ENCODE results near the gene WLS. TPM values are rescaled to one million over a fixed set of nuclear protein-coding genes. Genes with fewer than 3 reads are reported as not detected.
A peak's percentile ranks its signal among the peaks of the same experiment; 100 is the strongest.

The WLS gene
- total RNA-seq, 1 donor from 2014 or later: 187 TPM

GRCh38 chr1:68107771-68108170 is 124.6 kb downstream of the WLS start:
- no peaks in the 10 kb centered on the region for H3K27me3 ChIP-seq (ENCODE audit: insufficient read depth, low read length)
- peaks cover 33% of the 10 kb centered on the region for H3K4me1 ChIP-seq (ENCODE audit: insufficient read depth, low read length)
- peaks cover 4% of the 10 kb centered on the region for H4K20me1 ChIP-seq (ENCODE audit: insufficient read depth, low read length)
- no peak for TF ChIP-seq CTCF (IDR thresholded peaks at IDR 0.05; ENCODE audit: insufficient read depth, low read depth, low read length)
- H3K79me2 ChIP-seq (ENCODE audit: insufficient read depth, low read length): no peaks in the 10 kb centered on the region
- DNase-seq (ENCODE audit: low read depth): peak; percentile 57
- Mint-ChIP-seq H3K36me3 (ENCODE audit: low read depth, unreplicated experiment) (no peaks in the 10 kb centered on the region), H3K27ac (ENCODE audit: unreplicated experiment) (no peak overlapping the region), H3K27me3 (ENCODE audit: low read depth, unreplicated experiment) (no peaks in the 10 kb centered on the region), H3K4me3 (ENCODE audit: unreplicated experiment) (no peak overlapping the region), H3K9me3 (ENCODE audit: unreplicated experiment) (no peaks in the 10 kb centered on the region), H3K4me1 (ENCODE audit: low read depth, unreplicated experiment) (peaks cover 15% of the 10 kb centered on the region)
- no peaks in the 10 kb centered on the region for H3K36me3 ChIP-seq (ENCODE audit: insufficient read depth, low read length)
- no peak overlapping the region for H2AFZ ChIP-seq (ENCODE audit: low read depth, low read length)
- FAIRE-seq: no peak
- no peak overlapping the region for H3K4me2 ChIP-seq (ENCODE audit: low read length)
- H3K4me3 ChIP-seq (ENCODE audit: insufficient read depth, low read depth, low read length): no peak overlapping the region
- H3K27ac ChIP-seq (ENCODE audit: low read depth, low read length): no peak overlapping the region
- H3K9ac ChIP-seq (ENCODE audit: low read length): no peak overlapping the region
- no peaks in the 10 kb centered on the region for H3K9me3 ChIP-seq (ENCODE audit: insufficient read depth, low read depth, low read length)

GRCh38 chr1:68103884-68104554 is 128.3 kb downstream of the WLS start:
- H3K4me3 Mint-ChIP-seq (ENCODE audit: unreplicated experiment): no peak overlapping the region
- FAIRE-seq: peak; percentile 62
- Histone ChIP-seq H3K27ac (ENCODE audit: low read depth, low read length) (peak overlapping the region; percentile 60), H3K4me2 (ENCODE audit: low read length) (peak overlapping the region; percentile 47), H3K4me1 (ENCODE audit: insufficient read depth, low read length) (peaks cover 16% of the 10 kb centered on the region), H3K27me3 (ENCODE audit: insufficient read depth, low read length) (no peaks in the 10 kb centered on the region), H3K9me3 (ENCODE audit: insufficient read depth, low read depth, low read length) (no peaks in the 10 kb centered on the region), H3K36me3 (ENCODE audit: insufficient read depth, low read length) (no peaks in the 10 kb centered on the region), H3K9ac (ENCODE audit: low read length) (peak overlapping the region; percentile 20), H2AFZ (ENCODE audit: low read depth, low read length) (no peak overlapping the region), H3K4me3 (ENCODE audit: insufficient read depth, low read depth, low read length) (no peak overlapping the region), H4K20me1 (ENCODE audit: insufficient read depth, low read length) (no peaks in the 10 kb centered on the region), H3K79me2 (ENCODE audit: insufficient read depth, low read length) (no peaks in the 10 kb centered on the region)
- no peak for TF ChIP-seq CTCF (IDR thresholded peaks at IDR 0.05; ENCODE audit: insufficient read depth, low read depth, low read length)
- no peak for TF ChIP-seq EZH2 (IDR thresholded peaks at IDR 0.05; ENCODE audit: insufficient read depth, low read length)
- no peaks in the 10 kb centered on the region for H3K27me3 Mint-ChIP-seq (ENCODE audit: low read depth, unreplicated experiment)
- no peak overlapping the region for H3K27ac Mint-ChIP-seq (ENCODE audit: unreplicated experiment)
- no peaks in the 10 kb centered on the region for H3K9me3 Mint-ChIP-seq (ENCODE audit: unreplicated experiment)
- peak; percentile 86 for DNase-seq (ENCODE audit: low read depth)
- H3K36me3 Mint-ChIP-seq (ENCODE audit: low read depth, unreplicated experiment): peaks cover 5% of the 10 kb centered on the region
- H3K4me1 Mint-ChIP-seq (ENCODE audit: low read depth, unreplicated experiment): peaks cover 3% of the 10 kb centered on the region

- Histone ChIP-seq H3K27me3 (ENCODE audit: insufficient read depth, low read length) (no peaks in the 10 kb centered on the region), H3K4me3 (ENCODE audit: insufficient read depth, low read depth, low read length) (no peak overlapping the region), H2AFZ (ENCODE audit: low read depth, low read length) (no peak overlapping the region), H3K4me2 (ENCODE audit: low read length) (no peak overlapping the region), H3K9me3 (ENCODE audit: insufficient read depth, low read depth, low read length) (no peaks in the 10 kb centered on the region), H4K20me1 (ENCODE audit: insufficient read depth, low read length) (no peaks in the 10 kb centered on the region), H3K4me1 (ENCODE audit: insufficient read depth, low read length) (peaks cover 16% of the 10 kb centered on the region), H3K36me3 (ENCODE audit: insufficient read depth, low read length) (no peaks in the 10 kb centered on the region), H3K79me2 (ENCODE audit: insufficient read depth, low read length) (no peaks in the 10 kb centered on the region), H3K27ac (ENCODE audit: low read depth, low read length) (no peak overlapping the region), H3K9ac (ENCODE audit: low read length) (no peak overlapping the region)
- no peak overlapping the region for H3K4me3 Mint-ChIP-seq (ENCODE audit: unreplicated experiment)
- no peak for DNase-seq (ENCODE audit: low read depth)
- H3K4me1 Mint-ChIP-seq (ENCODE audit: low read depth, unreplicated experiment): peaks cover 3% of the 10 kb centered on the region
- peaks cover 5% of the 10 kb centered on the region for H3K36me3 Mint-ChIP-seq (ENCODE audit: low read depth, unreplicated experiment)
- H3K27ac Mint-ChIP-seq (ENCODE audit: unreplicated experiment): no peak overlapping the region
- FAIRE-seq: no peak
- no peaks in the 10 kb centered on the region for H3K27me3 Mint-ChIP-seq (ENCODE audit: low read depth, unreplicated experiment)
- H3K9me3 Mint-ChIP-seq (ENCODE audit: unreplicated experiment): no peaks in the 10 kb centered on the region
- TF ChIP-seq EZH2 (IDR thresholded peaks at IDR 0.05; ENCODE audit: insufficient read depth, low read length): no peak
- TF ChIP-seq CTCF (IDR thresholded peaks at IDR 0.05; ENCODE audit: insufficient read depth, low read depth, low read length): no peak
These were observed 129.2 kb downstream of the WLS start for GRCh38 chr1:68103011-68103545.
